Vagina (tissue), 2 donors: ENCODE data around the gene PROX1. TPM values are rescaled to one million over a fixed set of nuclear protein-coding genes. Genes with fewer than 3 reads are reported as not detected.

ENCODE experiments used
- DNase-seq, 2 donors: peaks; one replicate each; pipeline ENCODE4 v3.0.0-alpha.2; 2017; ENCODE audit errors: extremely low spot score in 2 of 2
- H3K27ac ChIP-seq: fragments of 200-600 bp; sonication (generic); one replicate; pipeline ENCODE4 v1.5.1; 2019
- H3K27me3 ChIP-seq: fragments of 200-600 bp; sonication (generic); one replicate; pipeline ENCODE4 v1.5.1; 2019
- H3K36me3 ChIP-seq, 2 donors: fragments of 200-600 bp; sonication (generic); one replicate each; pipeline ENCODE4 v1.5.1; 2017 to 2019
- H3K4me1 ChIP-seq: fragments of 200-600 bp; sonication (generic); one replicate; pipeline ENCODE4 v1.5.1; 2019
- H3K4me3 ChIP-seq, 2 donors: fragments of 200-600 bp; sonication (generic); 1 replicate in 1 of 2; 2 replicates in 1 of 2; pipeline ENCODE4 v1.5.1; 2016 to 2019
- H3K9me3 ChIP-seq: fragments of 200-600 bp; sonication (generic); one replicate; pipeline ENCODE4 v1.5.1; 2019
- CTCF ChIP-seq, 3 experiments: fragments of 450-650 bp in 2 of 3; fragments of 200-600 bp in 1 of 3; sonication (generic) in 1 of 3; IDR thresholded peaks; one replicate each; pipeline ENCODE4 v1.5.1; 2017 to 2019; ENCODE audit warnings: antibody characterized with exemption in 3 of 3, mild to moderate bottlenecking in 2 of 3, moderate library complexity in 2 of 3
- POLR2A ChIP-seq, 2 donors: fragments of 450-650 bp; IDR thresholded peaks; one replicate each; pipeline ENCODE4 v1.6.1; 2017; ENCODE audit warnings: antibody characterized with exemption in 2 of 2, mild to moderate bottlenecking in 2 of 2, moderate library complexity in 2 of 2
- POLR2AphosphoS5 ChIP-seq, 2 donors: sonication (generic); formaldehyde crosslinking; IDR thresholded peaks; one replicate each; pipeline ENCODE4 v1.9.0; 2017; ENCODE audit warnings: antibody characterized with exemption in 2 of 2, mild to moderate bottlenecking in 2 of 2, low read depth in 1 of 2; ENCODE audit not compliant: insufficient read depth in 1 of 2
- intact Hi-C: fragments of 100-400 bp; cut with DNase I; formaldehyde crosslinking; loops from one replicate; pipeline ENCODE4 v1.15.1; 2023
- total RNA-seq: library from RNA; depleted of rRNA; stranded (reverse); fragments of >200 nt; gene quantifications from one replicate; pipeline ENCODE4 v1.2.3, GENCODE V29; 2016

The PROX1 gene
- total RNA-seq, 1 donor from 2014 or later, result 4.7 TPM

- no peak for TF ChIP-seq CTCF (IDR thresholded peaks at IDR 0.05)
- no peak for TF ChIP-seq POLR2AphosphoS5 (IDR thresholded peaks at IDR 0.05; ENCODE audit: insufficient read depth in 1 of 2, low read depth in 1 of 2)
- no peak for TF ChIP-seq POLR2A (IDR thresholded peaks at IDR 0.05)
- Histone ChIP-seq H3K36me3 (no peaks in the 10 kb centered on the region), H3K27me3 (no peaks in the 10 kb centered on the region), H3K9me3 (no peaks in the 10 kb centered on the region), H3K4me1 (no peaks in the 10 kb centered on the region), H3K27ac (no peak overlapping the region), H3K4me3 (no peak overlapping the region)
- intact Hi-C loops, result no loop called here
- no peak for DNase-seq
These were observed 17.7 kb upstream of the PROX1 start for GRCh38 chr1:213969958-213970555.

GRCh38 chr1:213972141-213972540, 15.6 kb upstream of the PROX1 start:
- intact Hi-C loops, result no loop called here

GRCh38 chr1:213973129-213973528, 14.6 kb upstream of the PROX1 start:
- DNase-seq, result no peak

More at GRCh38 chr1:213972141-213972540, 15.6 kb upstream of the PROX1 start:
- H3K9me3 ChIP-seq, result no peaks in the 10 kb centered on the region
- TF ChIP-seq POLR2A (IDR thresholded peaks at IDR 0.05), result no peak
- TF ChIP-seq POLR2AphosphoS5 (IDR thresholded peaks at IDR 0.05; ENCODE audit: insufficient read depth in 1 of 2, low read depth in 1 of 2), result no peak
- TF ChIP-seq CTCF (IDR thresholded peaks at IDR 0.05), result no peak
- no peak overlapping the region for H3K27ac ChIP-seq
- no peaks in the 10 kb centered on the region for H3K27me3 ChIP-seq
- no peaks in the 10 kb centered on the region for H3K4me1 ChIP-seq
- no peak for DNase-seq
- no peak overlapping the region for H3K4me3 ChIP-seq
- H3K36me3 ChIP-seq, result no peaks in the 10 kb centered on the region

GRCh38 chr1:213976665-213977485, 10.9 kb upstream of the PROX1 start:
- no peak overlapping the region for H3K4me3 ChIP-seq
- DNase-seq, result no peak
- H3K27ac ChIP-seq, result no peak overlapping the region
- no peaks in the 10 kb centered on the region for H3K9me3 ChIP-seq
- no peaks in the 10 kb centered on the region for H3K36me3 ChIP-seq
- no peaks in the 10 kb centered on the region for H3K27me3 ChIP-seq
- no peaks in the 10 kb centered on the region for H3K4me1 ChIP-seq
- TF ChIP-seq POLR2AphosphoS5 (IDR thresholded peaks at IDR 0.05; ENCODE audit: insufficient read depth in 1 of 2, low read depth in 1 of 2) (no peak), CTCF (IDR thresholded peaks at IDR 0.05) (no peak), POLR2A (IDR thresholded peaks at IDR 0.05) (no peak)
- intact Hi-C loops, result no loop called here

More at GRCh38 chr1:213973129-213973528, 14.6 kb upstream of the PROX1 start:
- H3K27ac ChIP-seq, result no peak overlapping the region
- H3K27me3 ChIP-seq, result no peaks in the 10 kb centered on the region
- no peaks in the 10 kb centered on the region for H3K36me3 ChIP-seq
- H3K4me3 ChIP-seq, result no peak overlapping the region
- H3K4me1 ChIP-seq, result no peaks in the 10 kb centered on the region
- H3K9me3 ChIP-seq, result no peaks in the 10 kb centered on the region
- intact Hi-C loops, result no loop called here
- TF ChIP-seq POLR2A (IDR thresholded peaks at IDR 0.05) (no peak), POLR2AphosphoS5 (IDR thresholded peaks at IDR 0.05; ENCODE audit: insufficient read depth in 1 of 2, low read depth in 1 of 2) (no peak), CTCF (IDR thresholded peaks at IDR 0.05) (no peak)

GRCh38 chr1:213977486-213977842, 10.3 kb upstream of the PROX1 start:
- DNase-seq, result no peak
- Histone ChIP-seq H3K27me3 (peaks cover 4% of the 10 kb centered on the region), H3K4me3 (no peak overlapping the region), H3K36me3 (no peaks in the 10 kb centered on the region), H3K27ac (no peak overlapping the region), H3K4me1 (peaks cover 2% of the 10 kb centered on the region), H3K9me3 (no peaks in the 10 kb centered on the region)
- no peak for TF ChIP-seq POLR2A (IDR thresholded peaks at IDR 0.05)
- peak in 1 of 2 donors; percentile 23 for TF ChIP-seq POLR2AphosphoS5 (IDR thresholded peaks at IDR 0.05; ENCODE audit: insufficient read depth in 1 of 2, low read depth in 1 of 2)
- intact Hi-C loops, result no loop called here
